Natural killer cell (primary cell): ENCODE results near the gene ELMO1. TPM values are rescaled to one million over a fixed set of nuclear protein-coding genes. Genes with fewer than 3 reads are reported as not detected.
A peak's percentile ranks its signal among the peaks of the same experiment; 100 is the strongest.

ENCODE experiments used
- ATAC-seq, 3 donors: fragments of 150-1000 bp in 2 of 3; fragments of 200-7000 bp in 1 of 3; cut with Tn5 transposase; 1 replicate in 1 of 3; 2 replicates in 2 of 3; pipeline ENCODE4 v1.10.0; 2021; ENCODE audit warnings: mild to moderate bottlenecking in 2 of 3, moderate library complexity in 2 of 3
- DNase-seq, 2 donors: peaks; one replicate each; pipeline versions ENCODE4 v3.0.0 to v3.0.0-alpha.2; 2013 to 2021; ENCODE audit warnings: mixed read lengths in 1 of 2
- H3K27ac ChIP-seq: one replicate; pipeline ENCODE4 v1.5.1; 2013; ENCODE audit warnings: mild to moderate bottlenecking, low read length
- H3K27me3 ChIP-seq: one replicate; pipeline ENCODE4 v1.6.1; 2013; ENCODE audit warnings: low read length; ENCODE audit not compliant: control insufficient read depth, insufficient read depth
- H3K36me3 ChIP-seq: one replicate; pipeline ENCODE4 v1.6.1; 2013; ENCODE audit warnings: low read length; ENCODE audit not compliant: control insufficient read depth, insufficient read depth
- H3K4me1 ChIP-seq: one replicate; pipeline ENCODE4 v1.6.1; 2013; ENCODE audit warnings: low read length; ENCODE audit not compliant: control insufficient read depth, insufficient read depth
- H3K4me3 ChIP-seq: one replicate; pipeline ENCODE4 v1.5.1; 2013; ENCODE audit warnings: low read length
- H3K9me3 ChIP-seq: one replicate; pipeline ENCODE4 v1.6.1; 2013; ENCODE audit warnings: low read length; ENCODE audit not compliant: control insufficient read depth, insufficient read depth
- H3K27ac Mint-ChIP-seq, 2 donors: one replicate each; pipeline ENCODE4 v1.8.0; 2022; ENCODE audit warnings: mild to moderate bottlenecking in 2 of 2, mixed read lengths in 2 of 2, moderate library complexity in 1 of 2
- H3K27me3 Mint-ChIP-seq, 2 donors: one replicate each; pipeline ENCODE4 v1.8.0; 2022; ENCODE audit warnings: low read depth in 2 of 2, mixed read lengths in 2 of 2
- H3K36me3 Mint-ChIP-seq: one replicate; pipeline ENCODE4 v1.8.0; 2022; ENCODE audit warnings: mixed read lengths
- H3K4me1 Mint-ChIP-seq, 2 donors: one replicate each; pipeline ENCODE4 v1.8.0; 2022; ENCODE audit warnings: mixed read lengths in 2 of 2
- H3K4me3 Mint-ChIP-seq: one replicate; pipeline ENCODE4 v1.8.0; 2022; ENCODE audit warnings: mild to moderate bottlenecking, moderate library complexity, mixed read lengths
- H3K9me3 Mint-ChIP-seq, 2 donors: one replicate each; pipeline ENCODE4 v1.8.0; 2022; ENCODE audit warnings: mixed read lengths in 2 of 2
- CTCF ChIP-seq: fragments of 200-600 bp; IDR thresholded peaks from one replicate; pipeline ENCODE4 v1.8.0; 2022; ENCODE audit warnings: antibody characterized with exemption
- WGBS: methylation state at CpG from one replicate; pipeline ENCODE4 v1.1.7; 2013; ENCODE audit warnings: missing lambda C conversion rate; ENCODE audit not compliant: insufficient coverage; 5-methylcytosine and 5-hydroxymethylcytosine counted together
- intact Hi-C: fragments of 100-400 bp; cut with micrococcal nuclease; formaldehyde crosslinking; loops from one replicate; pipeline ENCODE4 v1.14.2; 2022
- total RNA-seq, 4 donors: library from RNA; stranded (reverse); fragments of 120-200 nt in 1 of 4; gene quantifications; one replicate each; pipeline versions ENCODE4 v1.2.3 to v1.2.4, GENCODE V29; 2013 to 2022

Gene ELMO1
- total RNA-seq, 3 donors from 2014 or later (not counting 1 experiment from before 2014, with no cell fraction given): 127 to 147 (median 130) TPM

- peaks cover 0 to 3% of the 10 kb centered on the region in 2 donors for H3K9me3 Mint-ChIP-seq
- H3K27me3 Mint-ChIP-seq: no peaks in the 10 kb centered on the region
- peaks cover 56 to 58% of the 10 kb centered on the region in 2 donors for H3K4me1 Mint-ChIP-seq
- H3K27ac Mint-ChIP-seq: no peak overlapping the region
- Histone ChIP-seq H3K27me3 (no peaks in the 10 kb centered on the region), H3K27ac (no peak overlapping the region), H3K4me3 (no peak overlapping the region), H3K4me1 (peaks cover under 1% of the 10 kb centered on the region), H3K9me3 (no peaks in the 10 kb centered on the region), H3K36me3 (no peaks in the 10 kb centered on the region)
- no peak for DNase-seq
- intact Hi-C loops: no loop called here
- no peak overlapping the region for H3K4me3 Mint-ChIP-seq
- ATAC-seq: no peak
- no peak for TF ChIP-seq CTCF
- H3K36me3 Mint-ChIP-seq: no peaks in the 10 kb centered on the region
- WGBS: 100% methylated on average over 3 of the region's 5 CpGs
Observed at GRCh38 chr7:37414352-37414983, 34.2 kb downstream of the ELMO1 start.

- no peaks in the 10 kb centered on the region for H3K36me3 ChIP-seq
- intact Hi-C loops: no loop called here
- ATAC-seq (no peak), DNase-seq (peak in 1 of 2 donors; percentile 20)
- no peak for TF ChIP-seq CTCF
- Mint-ChIP-seq H3K4me3 (no peak overlapping the region), H3K4me1 (peaks cover 52 to 56% of the 10 kb centered on the region in 2 donors), H3K9me3 (peaks cover 0 to 3% of the 10 kb centered on the region in 2 donors), H3K36me3 (no peaks in the 10 kb centered on the region), H3K27ac (no peak overlapping the region), H3K27me3 (no peaks in the 10 kb centered on the region)
- no peaks in the 10 kb centered on the region for H3K27me3 ChIP-seq
- 87% methylated on average over 4 of the region's 4 CpGs for WGBS
- H3K4me3 ChIP-seq: no peak overlapping the region
- no peaks in the 10 kb centered on the region for H3K9me3 ChIP-seq
- H3K27ac ChIP-seq: no peak overlapping the region
- H3K4me1 ChIP-seq: peaks cover 5% of the 10 kb centered on the region
Observed at GRCh38 chr7:37411444-37412034, 37.1 kb downstream of the ELMO1 start.

GRCh38 chr7:37410305-37411229, 38.1 kb downstream of the ELMO1 start:
- H3K27ac Mint-ChIP-seq: peak overlapping the region; percentile 52 to 59
- Histone ChIP-seq H3K27ac (no peak overlapping the region), H3K27me3 (no peaks in the 10 kb centered on the region), H3K4me1 (peaks cover 5% of the 10 kb centered on the region), H3K9me3 (no peaks in the 10 kb centered on the region), H3K36me3 (no peaks in the 10 kb centered on the region), H3K4me3 (no peak overlapping the region)
- ATAC-seq (no peak), DNase-seq (no peak)
- no peak overlapping the region for H3K4me3 Mint-ChIP-seq
- H3K27me3 Mint-ChIP-seq: no peaks in the 10 kb centered on the region
- no peaks in the 10 kb centered on the region for H3K36me3 Mint-ChIP-seq
- no CpG with 5 or more reads among the region's 1 CpG for WGBS
- intact Hi-C loops: no loop called here
- no peak for TF ChIP-seq CTCF
- H3K9me3 Mint-ChIP-seq: peaks cover 0 to 3% of the 10 kb centered on the region in 2 donors
- H3K4me1 Mint-ChIP-seq: peaks cover 62 to 65% of the 10 kb centered on the region in 2 donors
